ENCODE data around the gene IGFBP2.

Gene IGFBP2

DNA sequence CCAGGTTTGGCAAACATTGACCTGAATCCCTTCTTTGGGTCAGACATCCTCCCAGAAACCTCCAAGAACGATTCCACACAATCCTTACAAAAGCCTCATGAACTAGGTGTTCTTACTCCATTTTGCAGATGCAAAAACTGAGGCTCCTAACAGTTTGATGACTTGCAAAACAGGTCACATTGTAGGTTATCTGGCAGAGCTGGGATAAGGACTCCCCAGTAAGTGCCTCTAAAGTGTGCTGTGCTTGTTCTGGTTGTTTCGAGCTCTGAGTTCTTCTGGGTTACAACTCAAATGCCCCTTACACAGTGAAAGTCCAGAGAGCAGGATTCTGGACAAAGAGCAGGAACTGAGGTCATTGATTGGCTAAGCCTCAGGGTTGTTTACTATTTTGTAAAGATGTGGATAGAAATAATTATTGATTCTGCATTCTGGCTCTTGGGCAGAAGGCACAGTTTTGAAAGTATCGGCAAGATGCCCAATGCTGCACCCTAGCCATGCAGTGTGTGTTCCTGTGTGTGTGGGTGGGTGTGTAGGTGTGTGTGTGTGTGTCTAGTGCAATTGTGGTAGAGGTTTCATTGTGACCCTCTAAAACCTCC lies 17.0 kb upstream of the IGFBP2 start:
- no peak for DNase-seq

DNA sequence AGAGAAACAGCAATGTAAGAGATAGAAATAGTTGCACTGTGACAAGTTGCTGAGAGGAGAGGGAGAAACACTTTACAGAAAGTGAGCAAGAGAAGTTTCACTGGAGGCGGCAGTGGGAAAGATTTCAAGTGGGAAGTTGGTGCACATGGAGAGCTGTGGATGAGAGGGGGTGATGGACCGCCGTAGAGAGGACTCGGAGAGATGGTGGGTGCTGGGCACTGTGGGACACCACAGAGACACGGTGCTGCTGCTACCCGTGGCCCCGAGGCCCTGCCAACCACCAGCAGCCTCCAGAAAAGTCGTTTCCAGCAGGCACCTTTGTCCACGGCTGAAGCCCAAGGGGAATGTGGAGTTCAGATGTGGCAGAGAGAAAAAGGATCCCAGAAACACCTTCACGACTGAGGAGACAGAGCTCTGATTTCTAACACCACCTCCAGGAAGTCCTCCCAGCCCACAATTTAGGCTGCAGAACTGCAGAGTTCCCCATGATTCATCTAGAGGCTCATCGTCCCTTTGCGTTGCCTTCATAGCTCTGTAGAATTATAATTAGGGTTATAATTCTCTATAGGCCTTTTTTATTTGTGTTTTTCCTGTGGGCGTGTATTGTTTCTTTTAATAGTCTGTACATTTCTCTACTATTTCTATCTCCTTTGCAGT lies 15.9 kb upstream of the IGFBP2 start:
- DNase-seq, result no peak

DNA sequence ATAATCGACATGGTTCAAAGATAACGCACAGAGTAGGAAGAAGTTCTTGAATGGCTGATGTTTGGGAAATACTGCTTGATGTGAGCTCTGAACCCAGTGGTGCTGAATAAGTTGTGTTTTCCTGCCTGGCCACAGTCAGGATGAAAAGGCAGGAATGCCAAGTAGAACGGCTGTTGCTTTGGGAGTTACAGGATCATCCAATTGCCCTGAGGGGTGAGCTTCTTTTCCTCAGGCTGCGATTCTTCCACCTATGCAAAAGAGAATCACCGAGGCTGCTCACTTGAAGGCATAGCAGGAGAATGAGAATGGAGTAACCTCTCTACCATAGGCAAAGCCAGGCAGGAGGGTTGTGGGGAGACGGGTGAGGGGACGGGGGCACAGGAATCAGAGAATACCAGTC lies 14.4 kb upstream of the IGFBP2 start:
- no peak for DNase-seq

DNA sequence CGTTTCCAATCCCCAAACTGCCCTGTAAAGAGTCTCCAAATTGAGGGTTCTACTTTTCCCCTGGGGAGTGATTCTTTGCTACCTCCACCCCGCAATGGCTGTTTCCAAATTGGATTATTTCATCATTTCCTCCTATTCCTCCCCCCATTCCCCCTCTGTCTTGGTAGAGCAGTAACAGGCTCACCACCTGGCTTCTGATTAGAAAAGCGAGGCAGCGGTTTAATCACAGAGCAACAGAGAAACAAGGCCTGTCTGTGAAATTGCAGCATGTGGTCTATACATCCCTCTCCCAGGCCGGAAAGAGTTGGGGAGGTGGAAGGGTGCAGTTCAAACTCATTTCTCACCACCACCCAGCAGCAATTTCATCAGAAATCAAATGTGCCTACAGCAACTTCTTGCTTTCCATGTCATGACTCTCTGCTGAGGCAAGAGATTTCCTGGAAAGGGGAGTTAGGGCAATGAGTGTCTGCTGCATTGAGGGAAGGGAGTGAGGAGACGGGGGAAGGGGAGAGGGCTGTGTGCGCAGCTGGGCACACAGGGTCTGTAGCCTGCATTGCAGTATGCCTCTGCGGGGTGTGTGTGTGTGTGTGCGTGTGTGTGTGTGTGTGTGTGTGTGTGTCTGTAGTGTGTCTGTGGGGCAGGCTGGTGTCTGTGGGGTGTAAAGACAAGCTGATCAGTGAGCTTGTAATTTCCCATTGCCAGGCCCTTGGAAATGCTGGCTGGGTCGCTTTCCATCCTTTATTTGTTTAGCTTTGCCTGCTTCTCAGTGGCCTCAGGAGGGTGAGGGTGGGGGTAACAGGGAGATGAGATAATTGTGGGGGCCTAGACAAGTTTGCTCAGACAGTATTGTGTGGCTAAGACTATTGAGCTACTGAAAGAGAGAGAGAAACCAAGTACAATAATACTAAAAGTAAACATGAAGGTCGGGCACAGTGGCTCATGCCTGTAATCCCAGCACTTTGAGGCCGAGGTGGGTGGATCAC lies 13.5 kb upstream of the IGFBP2 start:
- peak; percentile 86 for DNase-seq

DNA sequence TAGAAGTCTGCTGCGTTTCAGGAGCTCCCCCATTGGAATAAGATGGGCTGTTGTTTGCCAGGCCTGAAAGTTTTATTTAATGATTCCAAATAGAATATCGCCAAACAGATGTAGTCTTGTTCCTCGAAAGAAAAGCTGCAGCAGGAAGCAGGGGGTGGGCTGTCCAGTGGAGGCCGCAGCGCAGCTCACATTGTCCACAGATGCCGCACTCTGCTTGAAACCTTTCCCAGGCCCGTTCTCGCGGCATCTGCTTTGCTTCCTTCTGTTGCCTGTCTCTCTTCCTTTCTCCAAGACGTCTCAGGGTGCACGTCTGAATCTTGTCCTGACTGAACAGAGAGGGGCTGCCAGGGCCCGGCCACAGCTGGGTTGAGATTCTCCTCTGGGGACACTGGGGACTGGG lies 12.4 kb upstream of the IGFBP2 start:
- DNase-seq, result peak; percentile 67

DNA sequence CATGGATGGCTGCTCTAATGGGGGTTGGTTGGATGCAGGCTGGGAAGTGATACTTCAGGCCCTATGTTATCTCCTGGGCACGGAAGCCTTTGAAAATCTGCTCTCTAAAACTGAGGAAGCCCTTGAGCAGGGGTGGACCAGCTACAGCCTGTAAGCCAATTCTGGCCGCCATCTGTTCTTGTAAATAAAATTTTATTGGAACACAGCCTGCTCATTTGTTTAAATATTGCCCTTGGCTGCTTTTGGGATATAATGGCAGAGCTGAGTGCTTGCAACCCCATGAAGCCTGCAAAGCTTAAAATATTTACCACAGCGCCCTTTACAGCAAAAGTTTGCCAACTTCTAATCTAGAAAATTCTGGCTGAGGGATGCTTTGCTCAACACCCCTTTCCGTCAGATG lies 11.9 kb upstream of the IGFBP2 start:
- no peak for DNase-seq

DNA sequence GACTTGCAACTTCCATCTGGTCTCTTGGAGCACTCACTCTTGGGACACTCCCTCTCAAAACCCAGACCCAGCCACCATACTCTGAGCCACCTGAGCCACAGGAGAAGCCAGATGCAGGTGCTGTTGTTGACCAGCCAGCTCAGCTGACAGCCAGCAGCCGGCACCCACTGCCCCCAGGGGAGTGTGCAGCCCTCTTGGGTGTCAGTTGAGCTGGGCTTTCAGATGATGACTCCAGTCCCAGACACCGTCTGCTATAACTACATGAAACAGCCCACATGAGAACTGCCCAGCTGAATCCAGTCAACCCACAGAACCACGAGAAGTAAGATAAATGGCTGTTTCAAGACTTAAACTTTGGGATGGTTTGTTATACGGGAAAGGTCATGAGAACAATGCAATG lies 10.7 kb upstream of the IGFBP2 start:
- no peak for DNase-seq

DNA sequence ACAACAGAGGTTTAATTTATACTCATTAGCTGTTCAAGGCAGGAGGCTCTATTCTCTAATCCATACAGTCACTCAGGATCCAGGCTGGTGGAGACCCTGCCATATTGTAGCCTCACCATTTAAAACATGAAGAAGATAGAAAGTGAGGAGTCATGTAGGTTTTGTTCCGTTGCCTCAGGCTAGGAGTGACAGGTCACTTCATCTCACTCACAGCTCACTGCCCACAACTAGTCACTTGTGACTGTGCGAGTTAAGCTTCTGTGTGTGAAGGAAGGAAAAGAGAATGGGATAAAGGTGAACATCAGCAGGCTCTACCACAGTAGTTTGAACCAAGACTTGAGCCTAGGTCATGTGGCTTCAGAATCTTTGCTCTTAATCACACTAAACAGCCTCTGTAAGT lies 9.0 kb upstream of the IGFBP2 start:
- DNase-seq, result no peak

DNA sequence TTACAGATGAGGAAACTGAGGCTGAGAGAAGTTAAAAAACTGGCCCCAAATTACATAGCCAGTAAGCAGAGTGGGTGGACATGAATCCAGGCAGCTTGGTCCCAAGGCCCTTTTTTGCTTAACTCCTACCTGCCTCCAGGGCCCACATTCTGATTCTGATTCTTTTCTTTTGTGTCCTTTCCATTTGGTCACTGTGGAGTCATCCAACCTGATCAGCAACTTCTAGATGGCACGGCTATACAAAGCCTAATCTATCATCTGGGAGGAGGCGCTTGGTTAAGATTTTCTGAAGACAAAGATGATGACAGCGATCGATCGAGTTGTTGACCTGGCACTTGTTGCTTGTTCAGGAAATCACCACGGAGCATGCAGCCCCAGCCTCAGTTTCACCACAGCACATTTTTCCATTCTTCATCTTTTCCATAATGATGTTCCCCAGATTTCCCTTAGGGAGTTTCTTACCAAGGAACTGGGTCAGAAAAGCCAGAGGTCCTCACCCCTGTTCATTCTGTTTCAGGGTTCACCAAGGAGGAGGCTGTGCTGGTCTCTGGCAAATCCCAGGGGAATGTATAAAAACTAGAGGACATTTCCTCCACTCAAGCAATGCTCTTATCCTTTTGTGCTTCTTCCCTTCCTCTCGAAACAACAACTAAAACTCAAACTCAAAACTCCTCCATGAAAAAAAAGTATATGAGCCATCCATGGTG lies 6.9 kb upstream of the IGFBP2 start:
- DNase-seq, result no peak

DNA sequence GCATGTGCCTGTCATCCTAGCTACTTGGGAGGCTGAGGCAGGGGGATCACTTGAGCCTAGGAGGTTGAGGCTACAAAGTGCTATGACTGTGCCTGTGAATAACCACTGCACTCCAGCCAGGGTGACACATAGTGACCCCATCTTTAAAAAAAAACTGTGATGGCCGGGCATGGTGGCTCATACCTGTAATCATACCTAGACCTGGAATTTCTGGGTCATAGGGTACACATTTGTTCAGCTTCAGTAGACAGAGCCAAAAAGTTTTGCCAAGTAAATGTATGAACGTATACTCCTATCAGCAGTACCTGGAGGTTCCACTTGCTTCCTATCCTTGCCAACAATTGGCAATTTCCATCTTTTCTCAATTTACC lies 6.4 kb upstream of the IGFBP2 start:
- DNase-seq, result no peak

DNA sequence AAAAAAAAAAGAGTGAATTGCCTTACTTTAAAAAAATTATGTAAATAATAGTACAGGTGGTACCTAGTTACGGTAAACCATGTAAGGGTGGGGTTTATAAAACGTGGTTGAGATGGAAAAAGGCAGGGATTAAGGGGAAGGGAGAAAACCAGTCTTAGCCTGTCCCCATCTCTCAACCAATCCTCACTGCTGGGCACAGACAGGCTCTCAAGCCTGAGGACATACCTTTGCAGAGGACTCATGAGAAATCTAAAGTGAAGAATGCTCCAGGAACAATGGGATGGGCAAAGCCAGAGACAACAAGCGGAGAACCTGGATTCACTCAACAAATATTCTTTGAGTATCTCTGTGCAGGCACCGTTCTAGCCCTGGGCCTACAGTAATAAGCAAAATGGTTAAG lies 3.4 kb upstream of the IGFBP2 start:
- no peak for DNase-seq

DNA sequence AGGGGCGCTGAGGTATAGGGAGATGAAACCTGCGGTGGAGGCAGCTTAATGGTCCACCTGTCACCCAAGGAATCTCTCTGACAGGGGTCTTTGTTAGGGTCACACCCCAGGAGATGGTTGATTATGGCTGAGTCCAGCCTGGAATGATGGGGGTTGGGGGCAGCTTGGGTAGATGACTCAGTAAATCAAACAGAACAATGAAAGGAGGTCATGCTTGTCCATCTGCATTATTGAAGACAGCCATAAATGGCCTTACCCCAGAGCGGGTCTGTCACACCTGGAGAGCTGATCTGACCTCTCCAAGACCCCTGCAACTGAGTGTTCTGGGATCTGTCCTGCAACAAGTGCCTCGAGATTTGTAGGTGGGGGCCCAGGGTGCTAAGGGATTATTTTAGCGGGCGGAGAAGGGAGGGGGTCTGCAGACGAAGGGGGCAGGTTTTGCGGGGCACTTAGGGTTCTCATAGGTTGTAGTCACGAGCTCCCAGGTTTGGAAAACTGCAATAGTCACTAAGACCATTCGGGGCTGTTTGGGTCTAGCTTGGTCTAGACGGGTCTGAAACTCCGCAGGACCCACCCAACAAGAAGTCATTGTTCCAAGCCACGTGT lies 771 bp upstream of the IGFBP2 start:
- DNase-seq, result no peak

DNA sequence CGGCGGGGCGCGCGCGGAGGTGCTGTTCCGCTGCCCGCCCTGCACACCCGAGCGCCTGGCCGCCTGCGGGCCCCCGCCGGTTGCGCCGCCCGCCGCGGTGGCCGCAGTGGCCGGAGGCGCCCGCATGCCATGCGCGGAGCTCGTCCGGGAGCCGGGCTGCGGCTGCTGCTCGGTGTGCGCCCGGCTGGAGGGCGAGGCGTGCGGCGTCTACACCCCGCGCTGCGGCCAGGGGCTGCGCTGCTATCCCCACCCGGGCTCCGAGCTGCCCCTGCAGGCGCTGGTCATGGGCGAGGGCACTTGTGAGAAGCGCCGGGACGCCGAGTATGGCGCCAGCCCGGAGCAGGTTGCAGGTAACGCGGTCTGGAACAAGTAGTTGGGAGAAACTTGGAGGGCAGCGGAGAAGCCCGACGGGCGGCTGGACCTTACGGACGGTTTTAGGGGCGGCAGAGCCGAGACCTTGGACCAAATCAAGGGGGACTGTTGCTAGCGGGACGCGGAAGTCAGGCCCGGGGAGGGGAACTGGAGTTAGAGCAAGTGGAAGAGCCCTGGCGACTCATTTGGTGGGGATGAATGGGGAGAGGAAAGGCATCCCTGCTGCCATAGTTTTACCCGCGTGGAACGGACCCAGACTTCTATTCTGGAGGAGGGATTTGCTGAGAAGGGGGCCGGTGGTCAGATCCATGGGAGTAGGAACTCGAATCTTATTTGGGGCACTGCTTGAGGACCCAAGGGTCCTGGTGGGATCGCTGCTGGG lies 573 bp downstream of the IGFBP2 start:
- DNase-seq, result no peak

DNA sequence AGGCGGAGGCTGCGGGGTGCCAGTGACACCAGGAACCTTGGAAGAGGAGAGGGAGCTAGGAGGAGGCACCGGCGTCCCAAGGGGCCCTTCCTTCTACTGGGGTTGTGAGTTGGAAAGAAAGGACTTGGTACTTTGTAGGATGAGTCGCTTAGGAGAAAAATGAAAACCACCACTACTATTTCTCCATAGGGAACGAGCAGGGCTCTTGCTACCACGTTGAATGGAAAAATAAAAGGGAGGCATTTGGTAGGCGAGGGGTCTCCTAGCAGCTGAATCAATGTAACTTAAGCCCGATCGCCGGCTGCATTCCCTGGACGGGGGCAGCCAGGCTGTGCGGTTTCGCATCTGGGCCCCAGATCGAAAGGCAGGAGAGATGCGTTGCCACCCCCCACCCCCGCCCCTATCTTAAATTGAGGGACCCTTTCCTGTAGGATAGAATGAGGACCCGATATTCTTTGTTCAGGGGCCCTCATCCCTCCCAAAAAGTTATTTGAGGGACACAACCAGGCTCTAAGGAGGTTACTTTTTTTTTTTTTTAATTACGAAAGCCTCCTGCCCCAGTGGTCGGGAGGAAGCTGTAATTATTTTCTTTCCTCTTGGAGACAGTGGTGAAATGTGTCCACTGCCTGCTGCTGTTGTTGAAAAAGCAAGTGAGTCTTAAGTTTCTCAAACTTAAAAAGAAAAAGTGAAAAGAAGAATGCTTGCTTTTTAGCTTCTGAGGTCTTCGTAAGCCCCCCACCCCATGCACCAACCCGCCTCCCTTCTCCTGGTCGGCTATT lies 1.3 kb downstream of the IGFBP2 start:
- DNase-seq, result no peak

DNA sequence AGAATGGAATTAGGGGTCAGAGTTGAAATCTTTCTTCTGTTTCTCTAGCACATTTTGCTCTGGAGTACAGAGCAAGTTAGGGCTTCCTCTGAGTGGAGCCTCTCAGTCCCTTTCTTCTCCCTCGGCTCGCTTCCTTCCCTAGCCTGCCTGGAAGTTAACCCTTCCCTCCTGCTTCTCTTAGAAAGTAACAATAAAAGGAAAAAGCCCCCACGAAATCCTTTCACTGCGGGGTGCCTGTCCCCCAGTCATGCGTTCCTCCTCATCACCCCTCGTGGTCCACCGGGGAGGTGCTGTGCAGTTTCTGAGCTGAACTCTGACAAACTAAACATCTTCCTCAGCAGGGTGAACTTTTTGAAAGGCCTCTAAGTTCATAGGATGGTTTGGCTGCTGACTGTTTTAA lies 2.0 kb downstream of the IGFBP2 start:
- DNase-seq, result no peak

DNA sequence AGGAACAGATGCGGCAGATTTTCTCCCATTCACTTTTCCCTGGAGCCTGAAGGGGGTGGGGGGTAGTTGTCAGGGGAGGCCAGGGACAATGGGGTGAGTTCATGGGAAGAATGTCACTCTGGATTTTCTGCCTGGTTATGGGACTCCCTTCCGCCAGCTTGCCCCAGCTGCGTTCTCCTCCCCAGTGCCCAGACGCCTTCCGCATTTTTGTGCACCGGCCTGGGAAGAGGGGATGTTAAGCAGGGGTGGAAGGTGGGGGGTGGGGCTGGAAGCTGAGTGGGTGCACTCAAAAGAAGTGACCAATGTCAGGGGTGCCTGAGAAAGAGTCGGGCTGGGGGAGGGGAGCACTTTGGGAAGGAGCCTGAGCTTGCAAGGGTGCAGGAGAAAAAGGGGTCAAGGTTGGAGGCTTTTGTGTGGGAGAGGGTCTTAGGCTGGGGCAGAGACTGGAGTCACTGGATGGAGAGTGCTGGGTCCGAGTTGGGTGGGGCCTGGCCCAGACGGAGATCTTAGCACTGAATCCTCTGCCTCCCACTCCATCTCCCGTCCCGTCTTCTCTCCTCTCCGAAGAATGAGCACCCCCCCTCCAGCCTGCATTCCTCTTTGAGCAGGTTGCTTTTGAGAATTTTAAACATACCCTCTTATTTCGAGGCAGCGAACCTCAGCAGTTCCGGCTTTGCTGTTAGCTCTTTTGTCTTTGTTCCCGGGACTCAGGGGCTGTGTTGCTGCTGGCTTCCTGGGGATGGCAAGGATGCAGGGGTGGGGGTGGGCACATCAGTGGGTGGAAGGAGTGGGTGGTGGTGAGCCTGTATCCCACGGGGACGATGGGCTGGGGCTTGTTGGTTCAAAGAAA lies 2.7 kb downstream of the IGFBP2 start:
- DNase-seq, result no peak

DNA sequence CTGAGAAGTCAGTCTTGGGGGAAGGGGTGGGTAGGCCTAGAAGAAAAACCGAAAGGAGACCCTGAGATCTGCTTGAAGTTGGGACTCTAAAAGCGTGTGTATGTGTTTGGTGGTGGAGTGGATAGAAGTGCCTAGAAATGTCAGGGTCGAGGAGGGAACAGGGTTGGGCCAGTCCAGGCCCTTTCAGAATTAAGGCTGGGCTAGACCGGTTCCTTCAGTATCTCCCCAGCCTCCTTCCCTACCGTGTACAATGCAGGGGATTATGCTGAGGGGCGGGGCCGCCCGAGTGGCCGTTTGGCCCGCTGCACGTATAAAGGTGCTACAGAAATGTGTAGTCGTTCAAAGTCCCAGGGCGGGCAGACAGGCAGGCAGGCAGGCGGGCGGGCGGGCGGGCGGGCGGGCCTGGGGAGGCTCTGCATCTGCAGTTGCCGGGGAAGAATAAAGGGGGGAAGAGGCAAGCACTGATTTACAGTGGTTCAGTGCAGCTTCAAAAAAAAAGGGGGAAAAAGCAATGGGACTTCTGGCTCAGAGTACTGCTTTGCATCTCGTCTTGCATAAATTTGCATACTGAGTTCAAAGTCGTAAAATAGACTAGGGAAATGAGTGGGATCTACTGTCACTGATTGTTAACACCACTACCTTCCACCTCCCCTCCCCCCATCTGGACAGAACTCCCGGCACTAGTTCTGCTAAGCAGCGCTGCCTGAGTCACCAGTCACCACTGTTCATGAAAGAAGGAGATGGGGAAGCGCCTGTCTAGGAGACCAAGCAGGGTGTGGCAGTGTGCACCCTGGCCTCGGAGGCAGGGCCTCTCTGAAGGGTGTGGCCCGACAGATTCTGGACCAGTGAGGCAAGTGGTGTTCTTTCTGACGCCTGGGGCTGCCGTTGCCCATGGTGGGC lies 3.6 kb downstream of the IGFBP2 start:
- peak; percentile 37 for DNase-seq

DNA sequence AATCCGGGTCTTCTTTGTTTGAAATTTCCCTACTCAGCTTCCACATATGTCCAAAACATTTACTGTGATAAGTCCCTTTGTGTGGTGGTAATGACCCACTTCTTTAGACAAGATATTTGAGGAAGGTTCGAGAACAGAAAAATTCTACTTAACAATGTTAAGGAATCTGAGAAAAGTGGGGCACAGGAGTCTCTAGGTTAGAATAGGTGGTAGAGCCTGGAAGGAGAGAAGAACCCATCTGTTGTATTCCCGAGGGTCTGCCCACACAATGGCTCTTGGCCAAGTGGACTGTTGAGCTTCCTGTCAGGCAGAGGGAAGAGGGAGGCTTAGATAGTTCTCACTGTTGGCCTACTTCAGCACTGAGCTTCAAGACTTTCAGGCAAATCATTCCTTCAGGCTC lies 4.3 kb downstream of the IGFBP2 start:
- DNase-seq, result no peak

DNA sequence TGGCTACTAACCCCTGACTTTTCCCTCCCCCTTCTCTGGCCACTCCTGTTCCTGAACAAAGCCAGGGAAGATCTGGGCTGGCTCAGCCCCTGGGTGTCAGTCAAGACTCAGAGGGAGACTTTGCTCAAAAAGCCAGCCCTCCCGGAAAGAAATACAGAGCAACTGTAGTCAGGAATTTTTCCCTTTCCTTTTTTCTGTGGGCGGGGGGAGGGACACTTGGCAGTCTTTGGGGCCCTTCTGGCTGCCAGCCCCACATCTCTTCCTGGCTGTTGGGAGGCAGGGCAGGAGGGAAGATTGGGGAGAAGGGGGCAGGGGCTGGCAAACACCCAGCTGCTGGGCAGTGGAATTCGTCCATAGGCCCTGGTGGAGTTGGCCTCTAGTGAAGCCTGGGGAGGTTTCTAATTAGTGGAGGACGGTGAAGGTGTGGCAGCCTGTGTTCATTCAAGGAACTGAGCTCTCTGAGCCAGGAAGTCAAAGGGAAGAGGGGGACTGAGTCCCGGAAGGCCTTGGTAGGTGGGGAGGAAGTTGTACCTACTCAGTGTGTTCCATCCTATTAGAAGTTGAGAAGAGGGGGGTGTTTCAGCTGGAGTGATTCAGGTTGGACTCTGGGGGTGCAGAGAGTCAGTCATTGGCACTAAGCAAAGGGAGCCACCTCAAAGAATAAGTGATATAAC lies 10.9 kb downstream of the IGFBP2 start:
- DNase-seq, result peak; percentile 62

All from fibroblast of upper back skin (primary cell).